Hematopoietic multipotent progenitor cell treated with erythropoietin and hydrocortisone succinate and interleukin-3 and kit ligand, for 4 days (in vitro differentiated cells): ENCODE results near the gene EIF2B4.
A peak's percentile ranks its signal among the peaks of the same experiment; 100 is the strongest.
"Not testable (repeated sequence)": the region's sequence is repeated elsewhere in the genome, so short reads cannot be mapped to it uniquely, and the experiment has no call there.

Experiments
- DNase-seq: peaks from one replicate; pipeline ENCODE4 v3.0.0-alpha.2; 2015

Gene EIF2B4

GRCh38 chr2:27377618-27378095, 7.5 kb upstream of the EIF2B4 start:
- no peak for DNase-seq

- DNase-seq = no peak
These were observed 6.9 kb upstream of the EIF2B4 start for GRCh38 chr2:27376866-27377617.

DNA sequence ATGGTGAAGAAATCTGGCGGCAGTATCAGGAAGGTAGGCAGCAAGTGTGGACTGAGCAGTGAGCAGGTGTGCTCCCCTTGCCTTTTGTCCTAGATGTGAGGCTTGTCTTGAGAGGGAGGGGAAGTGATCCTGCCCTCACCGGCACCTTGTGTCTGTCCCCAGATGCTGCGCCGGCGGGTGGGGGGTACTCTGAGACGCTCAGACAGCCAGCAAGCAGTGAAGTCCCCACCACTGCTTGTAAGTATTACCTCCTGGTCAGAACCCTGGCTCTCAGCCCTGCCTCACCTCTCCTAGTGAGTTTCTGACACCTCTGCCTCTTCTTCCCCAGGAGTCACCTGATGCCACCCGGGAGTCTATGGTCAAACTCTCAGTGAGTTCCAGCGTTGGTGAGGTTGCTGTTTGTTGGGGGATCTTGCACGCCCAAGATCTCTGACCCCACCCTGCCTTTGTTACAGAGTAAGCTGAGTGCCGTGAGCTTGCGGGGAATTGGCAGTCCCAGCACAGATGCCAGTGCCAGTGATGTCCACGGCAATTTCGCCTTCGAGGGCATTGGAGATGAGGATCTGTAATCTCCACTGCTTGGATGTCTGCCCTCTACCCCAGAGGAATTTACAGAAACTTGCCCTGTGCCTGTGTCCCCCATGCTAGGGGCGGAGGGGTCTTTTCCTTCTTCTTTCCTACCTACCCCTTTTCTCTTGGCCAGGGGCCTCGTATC, 6.2 kb upstream of the EIF2B4 start:
- no peak for DNase-seq

DNA sequence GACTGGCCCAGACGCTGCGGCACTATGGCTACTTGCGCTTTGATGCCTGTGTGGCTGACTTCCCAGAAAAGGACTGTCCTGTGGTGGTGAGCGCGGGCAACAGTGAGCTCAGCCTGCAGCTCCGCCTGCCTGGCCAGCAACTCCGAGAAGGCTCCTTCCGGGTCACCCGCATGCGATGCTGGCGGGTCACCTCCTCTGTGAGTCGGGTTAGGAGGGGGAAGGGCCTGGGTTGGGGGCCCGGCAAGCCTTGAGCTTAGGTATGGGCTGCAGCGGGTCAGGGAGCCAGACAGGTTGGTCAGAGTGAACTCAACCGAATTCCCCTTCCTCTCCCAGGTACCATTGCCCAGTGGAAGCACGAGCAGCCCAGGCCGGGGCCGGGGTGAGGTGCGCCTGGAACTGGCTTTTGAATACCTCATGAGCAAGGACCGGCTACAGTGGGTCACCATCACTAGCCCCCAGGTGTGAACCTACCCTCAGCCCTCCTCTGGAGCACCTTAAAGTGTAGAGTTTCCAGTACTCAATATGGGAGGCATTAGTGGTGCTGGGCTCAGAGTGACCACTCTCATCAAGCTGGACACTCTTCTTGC, 5.5 kb upstream of the EIF2B4 start:
- no peak for DNase-seq

GRCh38 chr2:27373567-27373966, 3.4 kb upstream of the EIF2B4 start:
- DNase-seq = no peak

DNA sequence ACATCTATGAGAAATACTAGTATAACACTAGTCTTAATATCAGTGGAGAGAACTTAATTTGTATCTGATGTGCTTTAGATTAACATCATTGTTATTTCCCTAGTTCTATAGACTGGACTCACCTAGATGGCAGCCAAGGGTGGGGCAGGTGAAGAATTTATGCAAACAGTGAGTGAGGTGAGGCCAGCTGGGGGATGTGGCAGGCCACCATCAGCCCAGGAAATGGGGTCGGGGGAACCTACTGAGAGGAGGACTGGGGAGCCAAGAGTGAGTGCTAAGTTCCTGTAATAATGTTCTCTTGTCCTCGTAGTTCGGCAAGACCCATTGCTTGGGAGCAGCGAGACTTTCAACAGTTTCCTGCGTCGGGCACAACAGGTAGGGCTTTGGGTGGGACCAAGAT, 2.8 kb upstream of the EIF2B4 start:
- DNase-seq = no peak

DNA sequence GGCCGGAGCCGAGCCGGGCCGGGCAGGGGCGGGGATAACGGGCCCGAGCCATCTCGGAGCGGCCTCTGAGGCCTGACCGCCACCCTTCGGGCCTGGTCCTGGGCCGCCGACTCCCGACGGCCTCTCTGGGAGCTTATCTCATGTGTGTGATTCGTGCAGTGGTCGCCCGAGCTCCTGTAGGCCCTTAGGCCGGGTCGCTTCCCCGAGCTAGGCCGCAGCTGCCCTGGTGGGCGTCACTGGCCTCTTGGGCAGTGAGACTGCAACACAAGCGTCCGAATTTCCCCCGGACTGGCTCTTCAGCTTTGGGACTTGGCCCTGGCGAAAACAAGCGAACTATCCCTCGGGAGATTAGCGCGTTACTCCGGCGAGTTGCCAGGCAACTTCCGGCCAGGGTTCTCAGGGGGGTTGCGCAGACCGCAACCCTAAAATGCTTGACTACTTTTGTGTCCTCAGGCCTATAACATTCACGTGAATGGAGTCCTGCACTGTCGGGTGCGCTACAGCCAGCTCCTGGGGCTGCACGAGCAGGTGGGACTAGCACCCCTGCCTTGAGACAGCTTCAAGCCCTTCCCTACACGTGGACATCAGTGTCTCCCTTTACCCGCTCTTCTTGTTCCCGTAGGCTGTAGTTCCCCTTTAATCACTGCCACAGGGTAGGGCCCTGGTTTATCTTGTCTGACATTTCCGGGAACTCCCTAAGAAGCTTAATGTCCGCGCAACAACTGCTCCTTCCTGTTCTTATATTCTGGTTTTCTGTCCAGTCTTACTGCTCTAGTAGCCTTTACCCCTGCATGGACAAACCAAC, 880 bp upstream of the EIF2B4 start:
- DNase-seq = peak; percentile 93

GRCh38 chr2:27369471-27370025, 590 bp downstream of the EIF2B4 start:
- peak; percentile 69 for DNase-seq

DNA sequence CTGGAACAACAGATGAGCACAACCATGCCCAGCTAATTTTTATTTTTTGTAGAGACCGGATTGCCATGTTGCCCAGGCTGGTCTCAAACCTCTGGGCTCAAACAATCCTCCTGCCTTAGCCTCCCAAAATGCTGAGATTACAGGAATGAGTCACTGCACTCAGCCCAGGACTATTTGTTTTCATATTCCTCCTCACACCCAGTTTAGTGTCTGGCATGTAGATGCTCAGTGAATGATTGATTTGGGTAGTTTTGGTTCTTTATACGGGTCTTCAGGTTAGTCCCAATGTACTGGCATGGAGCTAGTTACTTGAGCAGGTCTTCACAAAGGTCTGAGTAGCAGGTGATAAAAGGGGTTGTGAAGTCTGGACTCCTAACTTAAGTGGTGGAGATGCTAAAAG, 6.2 kb downstream of the EIF2B4 start:
- no peak for DNase-seq

GRCh38 chr2:27362678-27363420, 7.3 kb downstream of the EIF2B4 start:
- no peak for DNase-seq

DNA sequence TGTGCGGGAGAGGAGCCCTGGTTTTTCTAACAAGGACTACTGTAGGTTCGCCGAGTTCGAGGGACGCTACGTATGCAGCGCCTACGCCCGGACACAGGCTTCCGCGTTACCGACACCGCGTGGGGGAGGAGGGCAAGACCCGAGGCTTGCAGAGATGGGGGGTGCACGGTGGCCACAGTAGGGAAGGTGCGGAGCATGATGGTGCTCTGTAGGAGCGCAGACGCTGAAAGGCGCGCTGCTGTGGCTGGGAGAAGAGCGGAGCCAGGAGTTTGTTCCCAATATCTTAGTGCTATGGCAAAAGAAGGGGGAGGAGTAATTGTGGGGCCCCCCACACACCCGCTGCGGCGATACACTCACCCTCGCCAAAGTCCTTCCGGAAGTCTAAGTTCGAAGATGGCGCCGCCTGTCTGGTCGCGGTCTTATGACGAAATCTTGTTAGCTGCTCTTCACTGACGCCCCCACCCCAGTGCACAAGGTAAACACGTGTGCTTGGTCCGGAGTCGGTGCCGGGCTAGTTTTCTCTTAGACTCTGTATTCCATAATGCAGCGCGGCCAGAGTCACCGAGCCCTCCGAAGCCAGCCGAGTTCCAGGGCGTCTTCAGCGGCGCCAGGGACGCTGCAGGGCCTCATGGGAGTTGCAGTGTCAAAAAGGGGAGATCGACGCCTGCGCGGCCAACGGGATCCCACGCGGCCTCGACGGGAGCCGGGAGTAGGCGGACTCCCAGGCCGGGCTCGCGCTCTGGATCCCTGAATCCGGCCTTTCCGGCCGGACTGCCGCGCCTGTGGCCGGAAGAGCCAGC, 13.6 kb downstream of the EIF2B4 start, which contains the start of gene GTF3C2:
Gene GTF3C2, minus strand, starts transcription at position 383 of the 800 bp plus-strand sequence. CDS start 13,210 bp downstream, outside the sequence.
- DNase-seq = peak; percentile 99

DNA sequence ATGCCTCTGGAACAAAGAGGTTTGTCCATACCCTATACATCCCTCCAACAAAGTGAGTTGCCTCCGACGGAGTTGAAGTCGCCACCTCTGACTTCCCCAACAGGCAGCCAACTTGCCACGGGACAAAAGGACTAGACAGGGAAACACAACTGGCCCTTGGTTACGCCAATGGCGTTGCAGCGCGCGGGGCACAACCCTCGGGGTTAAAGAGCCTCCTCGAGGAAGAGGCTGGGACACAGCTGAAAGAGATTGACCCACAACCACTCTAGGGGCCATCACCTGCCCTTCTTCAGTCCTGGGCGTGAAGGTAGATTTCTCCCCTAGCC, 14.1 kb downstream of the EIF2B4 start:
- DNase-seq = peak; percentile 88

- no peak for DNase-seq
These were observed 15.6 kb downstream of the EIF2B4 start for GRCh38 chr2:27354597-27354927.

- peak; percentile 83 for DNase-seq
These were observed 16.2 kb downstream of the EIF2B4 start for GRCh38 chr2:27353762-27354596.

DNA sequence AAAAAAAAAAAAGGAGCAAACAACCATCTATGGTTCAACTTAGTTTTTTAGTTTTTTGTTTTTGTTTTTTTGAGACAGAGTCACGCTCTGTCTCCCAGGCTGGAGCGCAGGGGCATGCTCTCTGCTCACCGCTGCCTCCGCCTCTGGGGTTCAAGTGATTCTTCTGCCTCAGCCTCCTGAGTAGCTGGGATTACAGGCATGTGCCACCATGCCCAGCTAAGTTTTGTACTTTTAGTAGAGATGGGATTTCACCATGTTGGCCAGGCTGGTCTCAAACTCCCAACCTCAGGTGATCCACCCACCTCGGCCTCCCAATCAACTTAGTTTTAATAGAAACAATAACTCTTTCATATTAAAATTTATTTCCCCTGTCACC, 16.8 kb downstream of the EIF2B4 start:
- not testable (repeated sequence) for DNase-seq

DNA sequence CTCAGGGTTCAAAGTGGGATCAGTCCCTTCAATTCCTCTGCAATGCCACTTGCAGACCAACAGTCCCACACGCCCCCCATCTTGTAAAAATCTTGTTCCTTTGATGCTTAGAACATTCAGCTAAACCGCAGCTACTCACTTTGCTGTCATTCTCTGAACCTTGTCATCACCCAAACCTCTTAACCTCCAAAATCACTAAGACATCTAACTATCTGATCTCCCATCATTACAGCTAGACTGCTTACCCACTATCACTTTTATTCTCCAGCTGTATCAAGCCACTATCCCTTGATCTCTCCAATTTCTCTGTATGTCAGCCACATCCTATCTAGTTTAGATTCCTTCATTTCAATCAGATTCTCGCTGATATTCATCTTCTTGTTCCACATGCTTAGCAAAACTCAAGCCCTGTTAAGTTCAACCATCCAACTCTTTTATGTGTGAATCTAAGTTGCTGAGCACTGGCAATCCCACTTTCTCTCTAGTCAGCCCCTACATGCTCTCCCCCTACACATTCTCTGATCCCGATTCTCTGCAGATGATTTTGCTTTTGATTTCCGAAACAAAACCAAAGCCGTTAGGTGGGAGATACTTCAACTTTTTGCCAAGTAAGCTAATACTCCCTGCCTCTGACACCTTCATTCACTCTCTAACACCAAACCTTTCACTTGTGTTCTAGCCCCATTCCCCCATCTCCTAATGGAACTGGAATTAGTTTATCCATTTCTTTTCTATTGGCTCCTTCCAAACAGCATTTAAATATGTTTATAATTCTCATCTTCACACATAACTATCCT, 18.1 kb downstream of the EIF2B4 start:
- no peak for DNase-seq

GRCh38 chr2:27350106-27350693, 19.9 kb downstream of the EIF2B4 start:
- no peak for DNase-seq

GRCh38 chr2:27347641-27348040, 22.5 kb downstream of the EIF2B4 start:
- no peak for DNase-seq

DNA sequence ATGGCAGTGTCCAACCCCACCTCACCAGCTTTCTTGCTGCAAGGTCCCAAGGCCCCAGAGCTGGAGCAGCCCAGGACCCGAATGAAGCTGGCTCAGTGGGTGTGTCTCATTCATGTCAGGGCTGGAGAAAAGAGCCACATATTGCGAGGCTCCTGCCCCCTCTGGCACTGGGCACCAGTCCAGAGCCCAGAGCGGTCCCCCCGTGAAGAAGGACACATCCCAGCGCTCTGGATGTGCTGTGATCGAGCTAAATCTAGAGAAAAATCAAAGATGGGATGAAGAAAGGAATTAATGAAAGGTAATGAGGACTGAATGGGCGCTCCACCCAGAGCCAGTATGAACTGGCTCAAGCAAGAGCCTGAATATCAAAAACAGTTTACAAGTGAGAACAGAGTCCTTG, 34.0 kb downstream of the EIF2B4 start:
- no peak for DNase-seq
